NCI-H1417 treated with DMSO at 0.1 percent for 48 hours (cell line): ENCODE data around the gene RAF1.

ENCODE experiments used
- DNase-seq: peaks from one replicate; lab custom pipeline; 2025; lab: John Stamatoyannopoulos, UW

Gene RAF1

DNA sequence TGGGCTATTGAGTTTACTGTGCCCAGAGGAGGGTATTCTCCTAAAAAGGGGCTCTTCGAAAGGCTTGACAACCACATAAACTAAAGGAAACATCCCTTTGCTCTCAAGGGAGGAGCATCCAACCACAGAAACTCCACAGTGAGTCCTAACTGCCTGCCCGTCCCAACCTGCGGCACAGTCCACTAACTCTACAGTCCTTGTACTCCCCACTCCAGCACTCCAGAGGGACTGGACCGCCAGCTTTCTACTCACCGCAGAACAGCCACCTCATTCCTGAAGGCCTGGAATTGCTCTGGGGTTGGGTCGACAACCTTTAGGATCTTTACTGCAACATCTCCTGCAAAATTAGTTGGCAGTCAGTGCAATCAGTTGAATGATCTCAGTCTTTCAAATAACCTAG, 72.5 kb downstream of the RAF1 start:
- DNase-seq, result no peak

DNA sequence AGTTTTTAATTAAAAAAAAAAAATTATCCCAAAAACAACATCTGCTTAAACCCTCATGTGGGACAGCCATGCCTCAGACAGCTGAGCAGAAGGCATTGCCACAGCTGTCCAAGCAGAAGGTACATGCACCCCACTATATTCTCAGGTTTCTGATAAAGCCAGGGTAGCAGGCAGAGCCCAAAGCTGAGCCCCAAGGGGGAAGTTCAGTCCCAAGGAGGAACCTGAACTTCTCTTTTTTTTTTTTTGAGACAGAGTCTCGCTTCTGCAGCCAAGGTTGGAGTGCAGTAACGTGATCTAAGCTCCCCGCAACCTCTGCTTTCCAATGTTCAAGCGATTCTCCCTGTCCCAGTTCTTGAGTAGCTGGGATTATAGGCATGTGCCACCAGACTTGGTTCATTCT, 73.8 kb downstream of the RAF1 start:
- DNase-seq, result no peak

DNA sequence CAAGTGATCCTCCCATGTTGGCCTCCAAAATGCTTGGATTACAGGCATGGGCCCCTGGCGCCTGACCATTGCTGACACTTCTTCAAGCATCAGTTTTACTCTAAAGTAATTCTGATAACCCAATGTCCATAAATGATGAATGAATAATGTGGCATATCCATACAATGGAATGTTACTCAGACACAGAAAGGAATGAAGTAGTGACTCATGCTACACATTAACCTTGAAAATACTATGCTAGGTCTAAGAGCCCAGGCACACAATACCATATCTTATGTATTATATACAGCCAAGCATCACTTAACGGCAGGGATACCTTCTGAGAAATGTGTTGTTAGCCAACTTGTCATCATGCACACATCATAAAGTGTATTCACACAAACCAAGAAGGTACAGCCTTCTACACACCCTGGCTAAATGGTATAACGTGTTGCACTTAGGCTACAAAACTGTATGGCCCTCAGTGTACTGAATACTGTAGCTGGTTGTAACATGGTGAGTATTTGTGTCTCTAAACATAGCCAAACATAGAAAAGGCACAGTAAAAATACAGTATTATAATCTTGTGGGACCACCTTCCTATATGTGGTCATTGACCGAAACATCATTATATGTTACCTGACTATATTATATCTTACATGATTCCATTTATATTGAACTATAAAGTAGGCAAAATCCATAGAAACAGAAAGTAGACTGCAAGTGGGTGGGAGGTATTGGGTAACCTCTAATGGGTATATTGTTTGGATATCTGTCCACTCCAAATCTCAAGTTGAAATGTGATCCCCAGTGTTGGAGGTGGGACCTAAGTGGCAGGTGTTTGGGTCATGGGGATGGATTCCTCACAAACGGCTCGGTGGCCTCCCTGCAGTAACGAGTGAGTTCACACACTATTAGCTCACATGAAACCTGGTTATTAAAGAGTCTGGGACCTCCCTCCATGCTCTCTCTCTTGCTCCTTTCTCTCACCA, 75.6 kb downstream of the RAF1 start:
- DNase-seq, result no peak

DNA sequence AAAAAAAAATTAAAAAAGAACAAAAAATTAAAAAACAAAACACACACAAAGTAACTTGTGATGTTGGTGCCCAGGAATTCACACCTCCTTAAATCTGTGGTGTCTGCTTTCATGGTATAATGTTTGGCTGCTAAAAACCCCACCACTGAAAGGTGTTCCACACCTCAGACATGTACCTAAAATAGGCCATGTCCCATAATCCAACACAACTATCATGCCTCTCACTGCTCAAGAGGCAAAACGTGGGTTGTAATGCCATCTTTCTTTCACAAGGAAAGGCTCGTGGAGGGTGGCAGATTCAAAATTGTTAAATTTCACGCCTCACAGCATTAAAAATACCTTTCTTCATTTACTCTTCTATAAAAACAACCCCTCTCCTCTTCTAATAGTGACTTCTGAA, 77.5 kb downstream of the RAF1 start:
- no peak for DNase-seq

DNA sequence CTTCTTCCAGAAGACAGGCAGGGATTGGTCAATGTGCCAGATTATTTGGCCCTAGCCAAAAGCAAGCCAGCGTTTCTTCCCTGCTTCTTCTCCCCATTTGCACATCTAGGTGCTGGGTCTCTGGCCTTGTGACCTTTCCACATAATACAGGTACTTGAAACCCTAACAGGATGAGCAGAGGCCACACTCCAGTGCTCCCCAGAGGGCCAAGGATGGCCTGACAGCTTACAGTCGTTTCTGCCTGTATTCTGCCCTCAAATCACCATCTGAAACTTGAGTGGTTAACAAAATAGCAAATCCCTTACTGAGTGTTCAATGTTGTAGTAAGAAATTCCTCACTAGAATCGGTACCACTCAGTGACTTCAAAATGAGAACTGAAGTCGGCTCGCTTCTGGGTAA, 77.9 kb downstream of the RAF1 start:
- DNase-seq, result no peak

DNA sequence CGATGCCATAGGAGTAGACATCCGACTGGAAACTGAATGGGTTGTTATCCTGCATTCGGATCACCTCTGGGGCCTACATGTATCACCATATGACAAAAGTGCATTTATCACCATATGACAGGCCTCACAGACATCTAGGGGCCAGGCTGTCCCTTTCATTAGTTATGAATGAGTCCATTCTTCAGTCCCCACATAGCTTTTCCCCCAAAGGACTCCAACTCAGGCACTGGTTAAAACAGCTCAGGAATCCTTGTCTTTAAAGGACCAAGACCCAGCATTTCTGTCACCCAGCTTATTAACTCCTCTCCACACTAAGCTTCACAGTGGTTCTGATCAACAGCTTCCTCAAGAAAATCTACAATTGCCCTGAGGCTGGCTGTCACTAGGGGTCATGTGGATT, 78.7 kb downstream of the RAF1 start:
- DNase-seq, result no peak

DNA sequence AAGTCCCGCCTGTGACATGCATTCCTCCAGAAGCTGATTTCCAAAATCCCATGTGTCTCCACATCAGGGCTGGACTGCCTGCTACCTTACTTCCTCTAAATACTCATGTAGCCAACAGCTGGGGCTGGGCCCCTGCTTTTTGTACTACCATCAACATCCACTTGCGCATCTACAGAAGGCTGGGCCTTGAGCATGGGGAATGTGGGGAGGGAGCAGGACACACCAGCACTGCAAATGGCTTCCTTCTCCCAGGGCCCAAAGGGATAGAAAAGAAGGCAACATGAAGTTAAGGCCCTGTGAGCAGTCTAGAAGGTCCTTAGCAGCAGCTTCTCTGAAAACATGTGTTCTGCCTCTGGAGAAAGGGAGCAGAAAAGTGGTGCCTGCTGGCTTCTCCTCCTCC, 79.8 kb downstream of the RAF1 start:
- no peak for DNase-seq

DNA sequence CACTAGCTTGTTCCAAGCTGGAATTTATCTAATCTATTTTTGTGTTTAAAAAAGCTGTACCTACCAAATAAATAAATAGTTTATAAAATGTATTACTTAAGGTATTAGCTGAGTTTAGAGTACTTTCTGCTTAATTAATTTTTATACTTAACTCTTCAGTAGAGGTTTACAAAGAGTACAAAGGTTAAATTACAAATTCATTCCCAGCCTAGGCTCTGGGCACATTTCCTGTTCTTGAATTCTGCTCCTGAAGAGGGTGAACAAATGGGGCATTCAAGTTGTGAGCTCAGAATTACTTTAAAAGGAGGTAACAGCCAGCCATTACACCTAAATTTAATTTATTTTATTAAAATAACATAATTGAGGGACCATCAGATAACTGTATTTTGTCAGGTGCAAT, 80.6 kb downstream of the RAF1 start:
- DNase-seq, result no peak

DNA sequence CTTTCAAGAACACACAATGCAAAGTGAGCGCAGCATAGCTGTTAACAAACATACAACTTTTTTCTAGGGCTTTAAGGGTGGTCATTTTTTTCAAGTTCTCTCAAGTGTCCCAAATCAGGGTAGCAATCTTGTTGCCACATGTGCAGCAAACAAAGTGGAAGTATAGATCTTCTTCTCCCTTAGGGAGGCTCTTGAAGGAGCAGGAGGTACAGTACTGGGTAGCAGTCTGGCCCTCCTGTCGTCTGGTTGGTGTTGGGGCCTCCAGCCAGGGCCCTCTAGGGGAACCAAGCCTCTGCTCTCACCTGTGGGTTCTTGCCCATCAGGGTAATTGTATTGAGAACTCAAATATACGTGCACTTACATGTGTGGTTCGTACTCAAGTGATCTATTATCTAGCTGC, 81.2 kb downstream of the RAF1 start:
- DNase-seq, result no peak

DNA sequence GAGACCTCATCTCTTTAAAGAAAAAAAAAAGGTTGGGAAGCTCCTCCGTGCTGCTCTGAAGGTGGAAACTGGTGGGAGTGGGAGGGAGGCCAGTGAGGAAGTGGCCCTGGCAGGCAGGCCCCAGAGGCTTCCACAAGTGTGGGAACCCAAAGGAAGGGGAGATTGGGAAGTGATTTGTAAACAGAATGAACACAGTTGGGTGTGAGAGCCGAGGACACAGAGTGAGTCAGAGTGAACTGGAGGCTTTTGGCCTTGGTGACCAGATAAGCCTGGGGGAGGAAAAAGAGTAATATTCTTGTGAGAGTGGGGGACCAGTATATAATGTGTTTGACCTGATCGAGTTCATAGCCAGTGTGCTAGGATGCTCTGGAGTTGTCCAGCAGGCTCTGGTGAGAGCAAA, 84.0 kb downstream of the RAF1 start:
- DNase-seq, result no peak

DNA sequence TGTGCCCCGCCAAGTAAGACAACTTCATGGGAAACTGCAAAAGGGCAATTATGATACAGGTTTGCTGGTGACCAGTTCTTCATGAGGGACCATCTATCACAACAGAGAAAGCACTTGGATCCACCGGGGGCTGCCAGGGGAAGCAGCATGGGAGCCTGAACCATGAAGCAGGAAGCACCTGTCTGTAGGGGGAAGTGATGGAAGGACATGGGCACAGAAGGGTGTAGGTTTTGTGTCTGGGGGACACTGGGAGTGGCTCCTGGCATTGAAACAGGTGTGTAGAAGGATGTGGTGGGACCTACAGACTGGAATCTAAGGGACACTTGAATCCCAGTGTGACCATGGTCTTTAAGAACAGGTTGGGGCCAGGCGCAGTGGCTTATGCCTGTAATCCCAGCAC, 84.5 kb downstream of the RAF1 start:
- DNase-seq, result no peak

DNA sequence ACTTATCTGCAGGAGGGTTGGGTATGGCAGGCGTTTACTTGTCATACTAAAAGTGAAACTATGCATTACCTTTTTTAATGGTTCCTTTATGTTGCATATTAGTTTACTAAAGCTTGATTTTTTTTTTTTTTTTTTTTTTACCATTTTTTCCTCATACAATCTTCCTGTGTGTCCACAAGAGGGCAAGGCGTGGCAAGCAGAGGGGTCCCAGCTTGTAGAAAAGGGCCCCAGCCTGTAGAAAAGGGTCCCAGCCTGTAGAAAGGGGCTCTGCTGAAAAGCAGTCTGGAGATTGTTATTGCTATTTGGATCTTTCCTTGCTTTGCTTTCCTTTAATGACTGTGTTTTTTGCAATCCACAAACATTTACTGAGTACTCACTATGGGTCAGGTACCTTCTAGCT, 85.2 kb downstream of the RAF1 start:
- DNase-seq, result no peak

DNA sequence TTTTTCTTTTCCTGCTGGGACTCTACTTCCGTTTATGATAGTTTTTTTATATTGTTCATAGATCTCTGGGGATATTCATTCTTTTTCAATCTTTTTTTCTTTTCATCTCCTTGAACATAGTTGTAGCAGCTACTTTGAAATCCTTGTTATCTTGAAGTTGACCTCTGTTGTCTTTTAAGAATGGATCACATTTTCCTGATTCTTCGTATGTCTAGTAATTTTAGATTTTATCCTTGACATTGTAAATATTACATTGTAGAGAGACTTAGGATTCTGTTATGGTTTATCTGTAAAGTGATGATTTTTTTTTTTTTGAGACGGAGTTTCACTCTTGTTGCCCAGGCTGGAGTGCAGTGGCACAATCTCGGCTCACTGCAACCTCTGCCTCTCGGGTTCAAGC, 86.5 kb downstream of the RAF1 start:
- no peak for DNase-seq

DNA sequence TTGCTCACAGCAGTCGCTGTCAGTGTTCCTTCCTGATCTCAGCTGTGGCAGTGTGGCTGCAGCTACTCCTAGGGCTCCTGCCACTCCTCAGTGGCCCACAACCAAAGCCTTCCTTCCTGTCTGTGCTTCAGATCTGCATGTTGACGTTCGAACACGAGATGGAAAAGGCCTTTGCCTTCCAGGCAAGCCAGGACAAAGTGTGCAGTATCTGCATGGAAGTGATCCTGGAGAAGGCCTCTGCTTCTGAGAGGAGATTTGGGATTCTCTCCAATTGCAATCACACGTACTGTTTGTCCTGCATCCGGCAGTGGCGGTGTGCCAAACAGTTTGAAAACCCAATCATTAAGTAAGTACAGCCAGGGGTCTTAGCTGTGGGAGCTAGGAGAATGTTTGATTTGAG, 89.3 kb downstream of the RAF1 start:
- DNase-seq, result no peak

DNA sequence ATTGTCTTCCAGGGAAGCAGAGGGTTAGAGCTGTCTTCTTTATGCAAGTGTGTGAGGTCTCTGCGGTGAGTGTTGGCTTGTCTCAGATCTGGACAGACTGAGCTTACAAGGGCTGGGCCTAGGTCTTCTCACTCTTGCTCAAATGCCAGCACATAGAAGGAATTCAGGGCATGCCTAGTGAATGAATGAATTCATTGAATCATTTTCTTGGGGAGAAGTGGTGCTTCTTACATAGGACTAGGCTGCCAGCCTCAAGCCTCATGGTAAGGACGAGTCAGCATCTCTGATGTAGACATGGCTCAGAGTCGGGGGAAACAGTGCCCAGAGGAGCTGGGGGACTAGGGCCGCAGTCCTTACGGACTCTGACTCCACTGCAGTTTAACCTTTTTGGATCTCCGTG, 89.8 kb downstream of the RAF1 start:
- no peak for DNase-seq

DNA sequence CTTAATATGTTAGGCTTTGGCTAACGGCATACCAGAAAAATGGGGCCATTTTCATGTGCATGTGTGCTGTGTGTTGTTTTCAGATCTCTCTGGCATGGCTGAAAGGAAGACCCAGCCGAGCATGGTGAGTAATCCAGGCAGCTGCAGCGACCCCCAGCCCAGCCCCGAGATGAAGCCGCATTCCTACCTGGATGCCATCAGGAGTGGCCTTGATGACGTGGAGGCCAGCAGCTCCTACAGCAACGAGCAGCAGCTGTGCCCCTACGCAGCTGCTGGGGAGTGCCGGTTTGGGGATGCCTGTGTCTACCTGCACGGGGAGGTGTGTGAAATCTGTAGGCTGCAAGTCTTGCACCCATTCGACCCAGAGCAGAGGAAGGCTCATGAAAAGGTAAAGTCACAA, 91.9 kb downstream of the RAF1 start:
- no peak for DNase-seq

DNA sequence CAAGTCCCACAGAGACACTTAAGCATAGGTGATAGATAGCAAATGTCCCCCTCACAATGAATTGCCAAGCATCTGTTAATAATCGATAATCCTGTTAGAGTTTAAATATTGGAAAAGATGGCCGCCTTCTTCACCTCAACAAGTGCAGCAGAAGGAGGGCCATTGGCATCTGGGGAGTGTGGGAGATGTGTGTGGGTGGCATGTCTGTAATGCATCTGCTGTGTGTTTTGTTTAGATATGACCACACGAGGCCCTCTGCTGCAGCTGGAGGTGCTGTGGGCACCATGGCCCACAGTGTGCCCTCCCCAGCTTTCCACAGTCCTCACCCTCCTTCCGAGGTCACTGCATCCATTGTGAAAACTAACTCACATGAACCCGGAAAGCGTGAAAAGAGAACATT, 94.1 kb downstream of the RAF1 start:
- no peak for DNase-seq

DNA sequence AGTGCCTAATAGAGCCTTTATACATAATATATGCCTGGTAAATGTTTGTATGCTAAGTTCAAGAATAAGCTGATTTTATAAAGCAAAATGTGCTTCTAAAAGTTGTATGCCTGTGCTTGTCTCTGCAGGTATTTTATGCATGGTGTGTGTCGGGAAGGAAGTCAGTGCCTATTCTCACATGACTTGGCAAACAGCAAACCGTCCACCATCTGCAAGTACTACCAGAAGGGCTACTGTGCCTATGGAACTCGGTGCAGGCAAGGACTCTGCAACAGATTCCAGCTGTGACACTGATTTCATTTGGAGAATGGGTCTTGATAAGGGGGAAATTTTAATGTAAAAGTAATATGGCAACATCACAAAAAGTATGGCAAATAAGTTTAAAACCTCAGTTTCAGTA, 95.2 kb downstream of the RAF1 start:
- no peak for DNase-seq

DNA sequence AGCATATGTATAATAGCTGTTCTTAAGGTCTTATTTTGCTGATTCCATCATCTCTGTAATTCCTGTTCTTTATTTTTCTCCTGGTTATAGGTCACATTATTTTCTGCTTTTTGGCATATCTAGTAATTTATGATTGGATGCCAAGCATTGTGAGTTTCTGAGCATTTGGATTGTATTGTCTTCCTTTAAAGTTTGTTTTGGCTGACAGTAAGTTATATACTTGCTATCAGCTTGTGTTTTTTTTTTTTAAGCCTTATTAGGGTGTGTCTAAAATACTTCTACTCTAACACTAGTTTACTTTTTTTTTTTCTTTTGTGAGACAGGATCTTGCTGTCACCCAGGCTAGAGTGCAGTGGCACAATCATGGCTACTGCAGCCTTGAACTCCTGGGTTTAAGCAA, 96.9 kb downstream of the RAF1 start:
- DNase-seq, result no peak

DNA sequence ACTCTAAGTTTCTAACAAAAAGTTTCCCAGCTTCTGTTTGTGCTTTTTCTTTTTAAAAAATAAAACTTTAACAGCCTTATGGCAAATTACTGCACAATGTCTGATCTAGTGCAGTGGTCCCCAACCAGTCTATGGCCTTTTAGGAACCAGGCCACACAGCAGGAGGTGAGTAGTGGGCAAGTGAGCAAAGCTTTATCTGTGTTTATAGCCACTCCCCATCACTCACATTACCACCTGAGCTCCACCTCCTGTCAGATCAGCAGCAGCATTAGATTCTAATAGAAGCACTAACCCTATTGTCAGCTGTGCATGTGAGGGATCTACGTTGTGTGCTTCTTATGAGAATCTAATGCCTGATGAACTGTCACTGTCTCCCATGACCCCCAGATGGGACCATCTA, 101.5 kb downstream of the RAF1 start:
- no peak for DNase-seq

DNA sequence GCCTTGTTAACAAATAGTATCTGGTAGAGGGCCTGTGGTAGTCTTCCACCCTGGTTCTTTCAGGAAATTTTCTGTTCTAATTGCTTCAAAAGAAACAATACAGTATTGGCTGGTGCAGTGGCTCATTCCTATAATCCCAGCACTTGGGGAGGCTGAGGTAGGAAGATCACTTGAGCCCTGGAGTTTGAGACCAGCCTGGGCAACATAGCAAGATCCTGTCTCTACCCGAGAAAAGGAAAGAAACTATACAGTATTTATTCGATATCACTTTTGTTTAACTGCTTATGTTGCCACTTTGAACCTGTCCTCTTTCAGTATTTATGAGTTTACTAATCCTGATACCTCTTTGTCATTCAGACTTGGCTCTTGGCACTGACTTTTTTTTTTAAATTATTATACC, 102.5 kb downstream of the RAF1 start:
- no peak for DNase-seq

DNA sequence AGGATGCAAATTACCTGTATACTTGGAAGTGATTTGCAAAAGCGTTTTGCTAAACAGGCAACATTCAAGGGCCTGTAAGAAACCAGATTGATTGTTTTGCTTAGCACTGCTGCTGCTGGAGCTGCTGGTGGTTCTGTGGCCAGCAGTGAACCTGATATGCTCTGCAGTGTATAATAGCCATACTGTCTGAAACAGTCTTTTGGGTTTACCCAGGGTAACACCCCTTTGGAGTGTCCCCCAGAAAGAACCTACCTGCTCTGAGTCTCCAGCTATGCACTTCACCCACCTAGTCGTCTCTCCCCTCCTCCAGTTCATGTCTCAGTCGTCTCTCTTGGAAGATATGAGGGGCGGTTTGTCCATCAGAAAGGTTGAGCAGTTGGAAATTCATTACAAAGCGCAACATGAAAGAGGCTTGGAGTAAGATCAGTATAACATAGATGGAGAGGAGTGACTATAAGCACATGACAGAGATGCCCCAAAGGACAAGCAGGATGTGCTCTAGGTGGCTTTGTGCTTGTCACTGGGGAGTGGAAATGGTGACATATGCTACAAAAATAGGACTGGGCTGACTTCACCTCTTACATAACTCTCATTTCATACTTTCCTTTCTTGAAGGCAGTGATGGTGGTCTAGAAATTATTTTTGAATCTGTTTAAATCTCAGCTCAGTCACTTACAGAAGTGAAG, 103.3 kb downstream of the RAF1 start:
- DNase-seq, result no peak

DNA sequence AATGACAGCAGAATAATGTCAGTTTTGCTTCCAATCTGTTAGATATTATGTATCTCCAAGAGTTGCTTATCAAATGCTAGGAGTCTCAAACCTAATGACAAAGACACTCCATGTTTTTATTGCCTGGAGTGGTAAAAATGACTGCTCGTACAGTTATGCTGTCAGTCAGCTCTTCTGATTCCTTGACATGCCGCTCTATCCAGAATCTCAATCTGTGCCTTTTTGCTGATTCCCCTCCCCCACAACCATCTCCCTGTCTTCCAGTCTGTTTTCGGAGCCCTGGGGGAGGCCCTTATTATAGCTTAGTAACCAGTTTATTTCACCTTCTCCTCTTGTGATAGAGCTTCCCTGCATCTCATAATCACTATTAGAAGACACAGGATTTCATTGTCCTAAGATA, 104.4 kb downstream of the RAF1 start:
- no peak for DNase-seq

DNA sequence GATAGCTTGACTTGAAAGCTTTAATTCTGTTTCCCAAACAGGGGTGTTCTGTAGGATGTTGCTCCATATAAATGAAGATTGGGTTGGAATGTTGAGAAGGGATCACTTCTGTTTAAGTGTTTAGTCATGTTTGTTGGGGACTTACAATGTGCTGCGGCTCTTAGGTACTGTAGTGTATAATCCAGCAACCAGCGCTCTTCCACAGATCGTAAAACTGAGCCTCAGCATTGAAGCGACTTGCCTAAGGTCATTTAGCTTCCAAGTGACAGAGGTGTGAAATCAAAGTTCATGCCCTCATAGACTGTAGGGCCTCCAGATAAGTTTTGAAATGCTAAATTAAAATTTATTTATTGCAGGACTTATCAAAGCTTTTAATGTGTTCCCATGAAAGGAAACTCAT, 105.2 kb downstream of the RAF1 start:
- no peak for DNase-seq
